Choroid plexus epithelial cell (primary cell): ENCODE measurements around the gene ADAMTS14.
"Not testable (repeated sequence)": the region's sequence is repeated elsewhere in the genome, so short reads cannot be mapped to it uniquely, and the experiment has no call there.

Experiments
- DNase-seq: peaks from one replicate; pipeline ENCODE4 v3.0.0-alpha.2; 2010; ENCODE audit warnings: low read depth
- H3K4me3 ChIP-seq: 2 replicates; pipeline ENCODE4 v1.5.1; 2011; ENCODE audit warnings: low read depth, mild to moderate bottlenecking, control low read depth, low read length, moderate library complexity
- CTCF ChIP-seq: conservative IDR thresholded peaks from 2 replicates; pipeline ENCODE4 v1.5.1; 2011; ENCODE audit warnings: low read depth, mild to moderate bottlenecking, control low read depth, inconsistent platforms, low read length, moderate library complexity

The ADAMTS14 gene

GRCh38 chr10:70763567-70763966 is 91.3 kb downstream of the ADAMTS14 start:
- DNase-seq = no peak
- H3K4me3 ChIP-seq = no peak overlapping the region
- no peak for TF ChIP-seq CTCF

GRCh38 chr10:70765794-70766594 is 93.7 kb downstream of the ADAMTS14 start:
- TF ChIP-seq CTCF = no peak

GRCh38 chr10:70768026-70768685 is 95.8 kb downstream of the ADAMTS14 start:
- not testable (repeated sequence) for DNase-seq, H3K4me3 ChIP-seq

More at GRCh38 chr10:70765794-70766594, 93.7 kb downstream of the ADAMTS14 start:
- DNase-seq = no peak
- no peak overlapping the region for H3K4me3 ChIP-seq

- no peak for TF ChIP-seq CTCF
- H3K4me3 ChIP-seq = no peak overlapping the region
- DNase-seq = no peak
These were observed 96.8 kb downstream of the ADAMTS14 start for GRCh38 chr10:70769121-70769520.

GRCh38 chr10:70770001-70770400 is 97.7 kb downstream of the ADAMTS14 start:
- no peak overlapping the region for H3K4me3 ChIP-seq
- no peak for DNase-seq
- no peak for TF ChIP-seq CTCF

- H3K4me3 ChIP-seq, DNase-seq: not testable (repeated sequence)
These were observed 98.2 kb downstream of the ADAMTS14 start for GRCh38 chr10:70770516-70770915.

GRCh38 chr10:70771311-70772194 is 99.2 kb downstream of the ADAMTS14 start:
- TF ChIP-seq CTCF = no peak
- no peak for DNase-seq
- H3K4me3 ChIP-seq = no peak overlapping the region
